ENCODE measurements around the gene SMARCA4.

The SMARCA4 gene

GRCh38 chr19:11105014-11105636 is 144.3 kb downstream of the SMARCA4 start:
- TF ChIP-seq CTCF (IDR thresholded peaks at IDR 0.05; ENCODE audit: extremely low read depth, missing control alignments), result no peak
- DNase-seq (ENCODE audit: low spot score), result no peak

DNA sequence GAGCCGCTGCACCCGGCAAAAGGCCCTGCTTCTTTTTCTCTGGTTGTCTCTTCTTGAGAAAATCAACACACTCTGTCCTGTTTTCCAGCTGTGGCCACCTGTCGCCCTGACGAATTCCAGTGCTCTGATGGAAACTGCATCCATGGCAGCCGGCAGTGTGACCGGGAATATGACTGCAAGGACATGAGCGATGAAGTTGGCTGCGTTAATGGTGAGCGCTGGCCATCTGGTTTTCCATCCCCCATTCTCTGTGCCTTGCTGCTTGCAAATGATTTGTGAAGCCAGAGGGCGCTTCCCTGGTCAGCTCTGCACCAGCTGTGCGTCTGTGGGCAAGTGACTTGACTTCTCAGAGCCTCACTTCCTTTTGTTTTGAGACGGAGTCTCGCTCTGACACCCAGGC is 145.6 kb downstream of the SMARCA4 start:
- no peak for DNase-seq (ENCODE audit: low spot score)
- TF ChIP-seq CTCF (IDR thresholded peaks at IDR 0.05; ENCODE audit: extremely low read depth, missing control alignments), result no peak

GRCh38 chr19:11108746-11109145 is 147.9 kb downstream of the SMARCA4 start:
- no peak for TF ChIP-seq CTCF (IDR thresholded peaks at IDR 0.05; ENCODE audit: extremely low read depth, missing control alignments)
- DNase-seq (ENCODE audit: low spot score), result no peak

- DNase-seq (ENCODE audit: low spot score), result no peak
- TF ChIP-seq CTCF (IDR thresholded peaks at IDR 0.05; ENCODE audit: extremely low read depth, missing control alignments), result no peak
Measured at GRCh38 chr19:11111117-11111770, 150.4 kb downstream of the SMARCA4 start.

DNA sequence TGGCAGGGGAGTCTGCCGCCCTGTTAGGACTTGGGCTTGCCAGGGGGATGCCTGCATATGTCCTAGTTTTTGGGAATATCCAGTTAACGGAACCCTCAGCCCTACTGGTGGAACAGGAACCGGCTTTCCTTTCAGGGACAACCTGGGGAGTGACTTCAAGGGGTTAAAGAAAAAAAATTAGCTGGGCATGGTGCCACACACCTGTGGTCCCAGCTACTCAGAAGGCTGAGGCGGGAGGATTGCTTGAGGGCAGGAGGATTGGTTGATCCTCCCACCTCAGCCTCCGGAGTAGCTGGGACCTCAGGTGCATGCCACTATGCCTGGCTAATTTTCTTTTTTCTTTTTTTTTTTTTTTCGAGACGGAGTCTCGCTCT is 150.9 kb downstream of the SMARCA4 start:
- DNase-seq (ENCODE audit: low spot score), result no peak
- no peak for TF ChIP-seq CTCF (IDR thresholded peaks at IDR 0.05; ENCODE audit: extremely low read depth, missing control alignments)
